ENCODE results near the gene TRIM2. TPM values are rescaled to one million over a fixed set of nuclear protein-coding genes. Genes with fewer than 3 reads are reported as not detected.
A peak's percentile ranks its signal among the peaks of the same experiment; 100 is the strongest.

Gene TRIM2
- total RNA-seq, 1 experiment from 2014 or later, result 93.2 TPM

DNA sequence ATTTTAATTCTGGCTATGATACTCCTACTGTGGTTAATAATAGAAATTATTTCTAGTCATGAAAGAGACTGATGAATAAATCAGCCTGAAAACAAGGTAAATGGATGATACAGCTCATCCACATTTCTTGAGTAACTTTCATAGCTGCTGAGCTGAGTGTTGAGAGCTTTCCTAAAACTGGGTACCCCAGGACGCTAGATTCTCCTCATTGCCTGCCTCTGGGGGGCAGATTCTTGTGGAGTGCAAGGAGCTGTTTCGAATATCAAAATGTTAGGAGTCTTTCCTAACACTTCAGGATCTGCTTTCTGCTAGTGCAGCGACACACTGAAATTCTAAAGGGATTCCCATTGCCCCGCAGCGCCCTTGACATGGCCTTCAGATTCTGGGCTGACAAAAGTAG is 142.3 kb downstream of the TRIM2 start:
- CTCF ChIA-PET, result interaction anchor here (0.6 to 3.0 kb wide), 3 partner anchors 120 to 227 kb away, joined by 3 to 25 read pairs (median 3); partner anchors contain the start of gene TMEM131L
- peak overlapping the region; percentile 80 for H3K4me3 ChIP-seq (ENCODE audit: low read depth, low read length, poor library complexity, severe bottlenecking)
- peaks cover 3% of the 10 kb centered on the region for H3K36me3 ChIP-seq (ENCODE audit: insufficient read depth, low read length, poor library complexity, severe bottlenecking)
- no peak overlapping the region for H3K27ac ChIP-seq (ENCODE audit: low read depth, low read length, poor library complexity, severe bottlenecking)
- BruUV-seq (replicated peaks), result no TSS peak
- peak; percentile 53 for DNase-seq (ENCODE audit: low spot score)
- TF ChIP-seq, protein P1, sequence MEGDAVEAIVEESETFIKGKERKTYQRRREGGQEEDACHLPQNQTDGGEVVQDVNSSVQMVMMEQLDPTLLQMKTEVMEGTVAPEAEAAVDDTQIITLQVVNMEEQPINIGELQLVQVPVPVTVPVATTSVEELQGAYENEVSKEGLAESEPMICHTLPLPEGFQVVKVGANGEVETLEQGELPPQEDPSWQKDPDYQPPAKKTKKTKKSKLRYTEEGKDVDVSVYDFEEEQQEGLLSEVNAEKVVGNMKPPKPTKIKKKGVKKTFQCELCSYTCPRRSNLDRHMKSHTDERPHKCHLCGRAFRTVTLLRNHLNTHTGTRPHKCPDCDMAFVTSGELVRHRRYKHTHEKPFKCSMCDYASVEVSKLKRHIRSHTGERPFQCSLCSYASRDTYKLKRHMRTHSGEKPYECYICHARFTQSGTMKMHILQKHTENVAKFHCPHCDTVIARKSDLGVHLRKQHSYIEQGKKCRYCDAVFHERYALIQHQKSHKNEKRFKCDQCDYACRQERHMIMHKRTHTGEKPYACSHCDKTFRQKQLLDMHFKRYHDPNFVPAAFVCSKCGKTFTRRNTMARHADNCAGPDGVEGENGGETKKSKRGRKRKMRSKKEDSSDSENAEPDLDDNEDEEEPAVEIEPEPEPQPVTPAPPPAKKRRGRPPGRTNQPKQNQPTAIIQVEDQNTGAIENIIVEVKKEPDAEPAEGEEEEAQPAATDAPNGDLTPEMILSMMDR (conservative IDR thresholded peaks at IDR 0.05; ENCODE audit: low read depth, low read length), result peak; percentile 39
- TF ChIP-seq EZH2 (IDR thresholded peaks at IDR 0.05; ENCODE audit: borderline replicate concordance, low read depth, low read length, poor library complexity, severe bottlenecking), result no peak
- H3K4me1 ChIP-seq (ENCODE audit: insufficient read depth, low read length, poor library complexity, severe bottlenecking), result peaks cover 44% of the 10 kb centered on the region
- no peaks in the 10 kb centered on the region for H3K9me3 ChIP-seq (ENCODE audit: low read depth, low read length, poor library complexity, severe bottlenecking)
- intact Hi-C loops (cut with micrococcal nuclease; ENCODE audit: unreplicated experiment), result loop anchor here (5.0 kb wide), 2 partner anchors 71 to 406 kb away; no protein-coding TSS in a partner anchor
- no peaks in the 10 kb centered on the region for H3K27me3 ChIP-seq (replicated peaks; ENCODE audit: insufficient read depth, low read depth, low read length, poor library complexity)
- POLR2A ChIA-PET (ENCODE audit: low non-redundant PET), result no interaction called here

DNA sequence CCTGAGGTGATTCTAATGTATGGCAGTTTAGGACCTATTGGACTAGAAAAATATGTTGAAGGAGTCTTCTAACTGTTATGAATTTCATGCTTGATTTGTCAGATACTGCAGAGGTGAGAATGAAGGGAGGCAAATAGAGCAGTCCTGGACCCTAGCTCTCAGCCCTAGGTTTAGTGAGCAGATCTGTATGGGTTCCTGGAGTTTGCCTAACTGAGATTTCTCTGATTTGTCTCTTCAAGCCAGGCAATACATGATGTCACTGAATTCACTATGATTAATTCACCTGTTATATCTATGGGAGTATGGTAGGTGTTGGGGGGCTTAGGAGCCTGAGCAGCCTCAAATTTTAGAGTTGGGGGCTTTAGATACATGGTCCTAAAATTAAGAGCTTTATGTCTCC is 142.9 kb downstream of the TRIM2 start:
- no peak for TF ChIP-seq EZH2 (IDR thresholded peaks at IDR 0.05; ENCODE audit: borderline replicate concordance, low read depth, low read length, poor library complexity, severe bottlenecking)
- TF ChIP-seq, protein P1 (conservative IDR thresholded peaks at IDR 0.05; ENCODE audit: low read depth, low read length), result no peak
- H3K9me3 ChIP-seq (ENCODE audit: low read depth, low read length, poor library complexity, severe bottlenecking), result no peaks in the 10 kb centered on the region
- H3K4me1 ChIP-seq (ENCODE audit: insufficient read depth, low read length, poor library complexity, severe bottlenecking), result peaks cover 38% of the 10 kb centered on the region
- no peak for DNase-seq (ENCODE audit: low spot score)
- ChIA-PET POLR2A (ENCODE audit: low non-redundant PET) (no interaction called here), CTCF (interaction anchor here (0.6 to 3.0 kb wide), 3 partner anchors 119 to 227 kb away, joined by 3 to 25 read pairs (median 3); partner anchors contain the start of gene TMEM131L)
- intact Hi-C loops (cut with micrococcal nuclease; ENCODE audit: unreplicated experiment), result loop anchor here (5.0 kb wide), 2 partner anchors 70 to 405 kb away; no protein-coding TSS in a partner anchor
- BruUV-seq (replicated peaks), result no TSS peak
- peaks cover 9% of the 10 kb centered on the region for H3K36me3 ChIP-seq (ENCODE audit: insufficient read depth, low read length, poor library complexity, severe bottlenecking)
- H3K27me3 ChIP-seq (replicated peaks; ENCODE audit: insufficient read depth, low read depth, low read length, poor library complexity), result no peaks in the 10 kb centered on the region
- peak overlapping the region; percentile 80 for H3K4me3 ChIP-seq (ENCODE audit: low read depth, low read length, poor library complexity, severe bottlenecking)
- H3K27ac ChIP-seq (ENCODE audit: low read depth, low read length, poor library complexity, severe bottlenecking), result no peak overlapping the region

DNA sequence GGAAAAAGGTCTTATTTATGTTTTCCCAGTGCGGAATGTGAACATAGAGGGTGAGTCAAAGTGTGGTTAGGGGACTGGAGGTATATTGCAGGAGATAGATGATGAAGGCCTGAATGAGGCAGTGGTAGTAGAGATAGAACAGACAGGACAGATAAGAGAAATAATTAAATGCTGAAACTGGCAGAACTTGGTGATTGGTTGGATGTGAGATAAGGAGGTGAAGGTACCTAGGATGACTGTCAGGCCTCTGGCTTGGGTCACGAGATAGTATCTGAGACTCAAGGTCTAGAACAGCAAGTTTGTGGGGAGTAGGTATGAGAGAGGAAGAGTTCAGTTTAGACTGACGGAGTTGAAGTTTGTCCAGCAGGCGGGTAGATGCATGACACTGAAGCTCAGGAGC is 143.8 kb downstream of the TRIM2 start:
- peak overlapping the region; percentile 20 for H3K27ac ChIP-seq (ENCODE audit: low read depth, low read length, poor library complexity, severe bottlenecking)
- H3K4me3 ChIP-seq (ENCODE audit: low read depth, low read length, poor library complexity, severe bottlenecking), result no peak overlapping the region
- H3K4me1 ChIP-seq (ENCODE audit: insufficient read depth, low read length, poor library complexity, severe bottlenecking), result peaks cover 36% of the 10 kb centered on the region
- ChIA-PET POLR2A (ENCODE audit: low non-redundant PET) (no interaction called here), CTCF (no interaction called here)
- no peaks in the 10 kb centered on the region for H3K9me3 ChIP-seq (ENCODE audit: low read depth, low read length, poor library complexity, severe bottlenecking)
- intact Hi-C loops (cut with micrococcal nuclease; ENCODE audit: unreplicated experiment), result loop anchor here (5.0 kb wide), 2 partner anchors 69 to 404 kb away; no protein-coding TSS in a partner anchor
- BruUV-seq (replicated peaks), result no TSS peak
- no peak for DNase-seq (ENCODE audit: low spot score)
- peaks cover 18% of the 10 kb centered on the region for H3K36me3 ChIP-seq (ENCODE audit: insufficient read depth, low read length, poor library complexity, severe bottlenecking)
- TF ChIP-seq EZH2 (IDR thresholded peaks at IDR 0.05; ENCODE audit: borderline replicate concordance, low read depth, low read length, poor library complexity, severe bottlenecking), result no peak
- TF ChIP-seq, protein P1 (conservative IDR thresholded peaks at IDR 0.05; ENCODE audit: low read depth, low read length), result no peak
- H3K27me3 ChIP-seq (replicated peaks; ENCODE audit: insufficient read depth, low read depth, low read length, poor library complexity), result no peaks in the 10 kb centered on the region

Data from A673 (cell line).